SIG-M5 (cell line): ENCODE results near the gene PAK1.
"Not testable (repeated sequence)": the region's sequence is repeated elsewhere in the genome, so short reads cannot be mapped to it uniquely, and the experiment has no call there.

Source experiments
- DNase-seq: peaks from one replicate; lab custom pipeline; 2025; lab: John Stamatoyannopoulos, UW

The PAK1 gene

DNA sequence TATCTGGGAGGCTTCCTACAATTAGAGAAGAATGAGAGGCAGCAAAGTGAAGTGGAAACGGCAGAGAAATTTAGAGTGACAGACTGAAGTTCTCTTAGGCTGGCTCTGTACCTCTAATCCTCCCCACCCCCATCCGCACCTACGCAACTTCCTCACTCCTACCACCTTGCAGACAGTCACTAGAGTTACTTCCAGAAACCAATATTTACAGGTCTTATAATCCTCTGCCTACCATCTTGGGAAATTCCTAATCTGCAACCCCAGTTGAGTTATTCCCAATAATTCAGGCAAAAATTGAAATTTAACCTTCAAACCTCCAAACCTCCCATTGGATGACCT is 71.7 kb downstream of the PAK1 start:
- DNase-seq = no peak

GRCh38 chr11:77401486-77402217 is 72.2 kb downstream of the PAK1 start:
- no peak for DNase-seq

DNA sequence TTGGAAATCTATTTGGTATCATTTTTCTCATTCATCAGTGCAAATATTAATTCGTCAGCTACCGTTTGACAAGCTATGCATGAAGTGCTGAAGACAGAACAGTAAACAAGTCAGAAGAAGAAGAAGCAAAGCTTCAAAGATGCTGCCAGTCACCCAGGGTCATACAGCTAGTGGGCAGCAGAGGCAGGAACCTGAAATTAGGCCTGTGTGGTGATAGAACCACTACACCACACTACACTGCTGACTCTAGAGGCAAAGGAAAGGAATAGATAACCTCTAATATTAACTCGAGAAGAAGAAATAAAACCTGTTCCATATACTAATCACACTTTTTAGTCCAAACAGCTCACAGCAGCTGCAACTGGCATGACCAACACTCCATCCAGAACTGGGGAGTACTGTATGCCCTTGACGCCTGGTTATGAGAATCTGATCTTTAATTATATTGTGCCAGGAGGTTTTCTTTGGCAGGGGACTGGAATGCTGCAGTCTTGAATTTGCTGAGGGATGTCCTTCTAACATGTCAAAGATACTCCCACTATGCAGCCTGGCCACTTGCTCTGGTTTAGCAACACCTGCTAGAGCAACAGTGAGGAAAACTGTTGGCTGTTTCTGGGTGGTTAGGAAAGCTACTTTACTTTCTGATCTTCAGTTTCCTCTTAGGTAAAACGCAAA is 73.0 kb downstream of the PAK1 start:
- no peak for DNase-seq

DNA sequence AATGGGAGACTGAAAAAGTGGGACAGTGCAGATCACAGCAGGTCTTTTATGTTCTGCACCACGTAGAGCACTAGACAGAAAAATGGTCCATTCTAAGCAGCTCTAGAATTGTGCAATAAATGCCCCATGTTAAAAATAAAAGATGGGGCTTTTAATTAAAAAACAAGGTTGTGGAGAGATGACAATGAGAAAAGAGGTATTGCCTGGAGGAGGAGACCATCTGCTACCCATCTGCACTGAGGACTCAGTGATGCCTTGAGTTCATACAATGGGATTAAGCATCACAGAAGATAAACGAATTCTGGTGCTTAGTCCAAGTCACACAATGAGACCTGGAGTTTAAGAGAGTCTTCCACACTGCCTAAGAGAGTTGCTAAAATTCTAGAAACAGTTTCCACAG is 73.6 kb downstream of the PAK1 start:
- DNase-seq = no peak

DNA sequence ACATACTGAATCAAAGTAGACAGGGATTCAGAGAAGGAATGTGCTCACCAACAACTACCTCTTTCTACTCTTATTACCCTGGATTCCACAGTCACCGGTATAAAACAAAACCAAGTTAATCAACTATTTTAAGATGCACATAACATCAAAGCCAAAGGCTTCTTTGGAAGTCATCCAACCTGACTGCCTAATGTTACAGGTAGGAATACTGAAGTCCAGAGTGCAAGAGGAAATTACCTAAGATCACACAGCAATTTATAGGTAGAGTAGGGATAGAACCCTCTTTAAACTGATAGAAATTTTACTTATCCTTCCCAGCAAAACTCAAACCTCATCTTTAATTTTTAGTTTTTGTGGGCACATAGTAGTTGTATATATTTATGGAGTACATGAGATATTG is 76.3 kb downstream of the PAK1 start:
- no peak for DNase-seq

GRCh38 chr11:77396911-77397310 is 77.0 kb downstream of the PAK1 start:
- DNase-seq = no peak

DNA sequence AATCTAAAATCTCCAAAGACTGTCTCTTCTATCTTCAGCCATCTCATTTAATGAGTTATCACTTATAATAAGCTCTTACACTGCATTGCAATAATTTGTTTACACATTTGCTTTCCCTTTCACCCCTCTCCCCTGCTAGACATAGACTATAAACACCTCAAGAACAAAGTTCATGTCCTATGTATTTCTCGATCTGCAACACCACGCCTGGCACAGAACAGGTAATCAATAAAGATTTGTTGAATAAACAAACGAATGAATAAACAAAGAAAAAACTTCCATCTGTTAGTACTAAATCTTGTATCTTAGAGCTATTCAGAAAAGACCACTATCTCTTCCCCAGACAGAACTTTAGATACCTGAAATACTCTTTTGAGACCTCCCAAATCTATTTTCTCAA is 77.6 kb downstream of the PAK1 start:
- DNase-seq = no peak

- no peak for DNase-seq
Measured at GRCh38 chr11:77395460-77396173, 78.3 kb downstream of the PAK1 start.

- DNase-seq = no peak
Measured at GRCh38 chr11:77392842-77393241, 81.1 kb downstream of the PAK1 start.

DNA sequence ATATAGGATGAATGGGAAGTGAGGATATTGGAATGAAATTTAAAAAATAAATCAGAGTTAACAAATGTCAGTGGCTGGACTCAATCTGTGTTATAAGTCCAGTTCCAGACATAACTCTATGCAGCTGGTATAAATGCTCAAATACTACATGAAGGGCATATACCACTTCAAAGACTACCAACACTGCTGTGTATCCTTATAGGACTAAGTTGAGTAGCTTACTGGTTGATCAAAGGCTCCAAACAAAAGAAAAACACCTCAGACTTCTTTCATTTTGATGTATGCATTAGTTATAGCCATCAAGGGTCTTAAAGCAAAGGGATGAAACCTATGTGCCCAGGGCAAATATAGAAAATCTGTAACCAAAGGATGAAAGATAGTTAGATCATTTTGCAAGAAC is 86.2 kb downstream of the PAK1 start:
- DNase-seq = no peak

- DNase-seq = no peak
Measured at GRCh38 chr11:77386178-77386577, 87.7 kb downstream of the PAK1 start.

DNA sequence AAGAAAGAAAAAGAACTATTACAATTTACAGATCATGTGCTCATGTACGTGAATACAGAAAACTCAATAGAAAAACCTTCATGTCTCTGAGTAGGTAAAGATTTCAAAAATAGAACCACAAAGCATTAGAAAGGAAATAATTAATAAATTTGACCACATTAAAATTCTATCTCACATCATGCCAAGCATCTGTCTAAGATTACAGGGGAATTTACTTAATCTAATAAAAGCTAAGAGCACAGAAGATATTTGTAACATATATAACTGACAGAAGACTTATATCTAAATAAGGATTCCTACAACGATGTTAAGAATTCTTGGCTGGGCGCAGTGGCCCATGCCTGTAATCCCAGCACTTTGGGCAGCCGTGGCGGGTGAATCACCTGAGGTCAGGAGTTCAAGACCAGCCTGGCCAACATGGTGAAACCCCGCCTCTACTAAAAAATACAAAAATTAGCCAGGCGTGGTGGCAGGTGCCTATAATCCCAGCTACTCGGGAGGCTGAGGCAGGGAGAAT is 88.6 kb downstream of the PAK1 start:
- not testable (repeated sequence) for DNase-seq

DNA sequence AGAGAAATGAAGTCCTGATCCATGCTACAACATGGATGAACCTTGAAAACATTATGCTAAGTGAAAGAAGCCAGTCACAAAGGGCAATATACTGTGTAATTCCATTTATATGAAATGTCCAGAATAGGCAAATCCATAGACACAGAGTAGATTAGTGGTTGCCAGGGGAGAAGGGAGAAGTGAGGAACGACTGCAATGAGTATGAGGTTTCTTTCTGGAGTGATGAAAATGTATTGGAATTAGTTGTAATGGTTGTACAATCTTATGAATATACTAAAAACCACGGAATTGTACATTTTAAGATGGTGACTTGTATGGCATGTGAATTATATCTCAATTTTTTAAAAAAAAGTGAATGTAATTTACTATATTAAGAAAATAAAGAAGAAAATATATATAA is 89.3 kb downstream of the PAK1 start:
- no peak for DNase-seq

DNA sequence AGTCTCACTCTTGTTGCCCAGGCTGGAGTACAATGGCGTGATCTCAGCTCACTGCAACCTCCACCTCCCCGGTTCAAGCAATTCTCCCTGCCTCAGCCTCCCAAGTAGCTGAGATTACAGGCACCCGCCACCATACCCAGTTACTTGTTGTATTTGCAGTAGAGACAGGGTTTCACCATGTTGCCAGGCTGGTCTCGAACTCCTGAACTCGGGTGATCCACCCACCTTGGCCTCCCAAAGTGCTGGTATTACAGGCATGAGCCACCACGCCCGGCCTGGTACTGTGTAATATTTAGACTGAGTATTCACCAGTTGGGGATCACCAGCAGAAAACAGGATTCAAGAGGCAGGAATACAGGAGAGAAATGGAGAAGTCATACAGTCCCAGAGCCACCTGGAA is 90.5 kb downstream of the PAK1 start:
- DNase-seq = not testable (repeated sequence)

- DNase-seq = no peak
Measured at GRCh38 chr11:77381729-77382665, 91.9 kb downstream of the PAK1 start.

DNA sequence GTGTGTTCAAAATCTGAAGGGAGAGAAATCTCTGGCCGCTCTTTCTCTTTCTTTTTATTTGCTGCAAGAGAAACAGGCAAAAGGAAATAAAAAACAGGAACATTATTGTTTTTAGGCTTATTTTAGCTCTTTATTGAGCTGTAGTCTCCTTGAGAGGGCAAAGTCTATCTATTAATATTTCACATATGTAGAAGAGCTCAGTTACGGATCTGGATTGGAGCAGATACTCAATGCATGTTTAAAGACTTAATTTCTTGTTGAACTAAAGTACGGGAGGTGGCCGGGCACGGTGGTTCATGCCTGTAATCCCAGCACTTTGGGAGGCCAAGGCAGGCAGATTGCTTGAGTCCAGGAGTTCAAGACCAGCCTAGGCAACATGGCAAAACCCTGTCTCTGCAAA is 94.0 kb downstream of the PAK1 start:
- no peak for DNase-seq

DNA sequence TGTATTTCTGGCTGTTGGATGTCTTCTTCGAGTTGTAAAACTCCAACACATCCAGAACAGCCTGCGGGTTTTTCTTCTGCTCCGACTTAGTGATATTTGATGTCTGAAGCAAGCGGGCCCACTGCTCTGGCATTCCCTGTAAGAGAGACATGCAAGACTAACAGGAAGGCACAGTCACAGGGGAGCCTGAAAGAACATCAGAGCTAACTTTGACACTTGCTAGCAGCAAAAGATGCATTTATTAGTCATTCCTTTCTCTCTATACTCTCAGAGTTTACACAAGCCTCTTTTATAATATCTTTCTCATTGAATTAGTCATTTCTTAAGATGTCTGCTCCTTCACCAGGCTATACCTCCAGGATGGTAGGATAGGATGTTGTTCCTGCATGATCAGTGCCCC is 94.6 kb downstream of the PAK1 start:
- no peak for DNase-seq

DNA sequence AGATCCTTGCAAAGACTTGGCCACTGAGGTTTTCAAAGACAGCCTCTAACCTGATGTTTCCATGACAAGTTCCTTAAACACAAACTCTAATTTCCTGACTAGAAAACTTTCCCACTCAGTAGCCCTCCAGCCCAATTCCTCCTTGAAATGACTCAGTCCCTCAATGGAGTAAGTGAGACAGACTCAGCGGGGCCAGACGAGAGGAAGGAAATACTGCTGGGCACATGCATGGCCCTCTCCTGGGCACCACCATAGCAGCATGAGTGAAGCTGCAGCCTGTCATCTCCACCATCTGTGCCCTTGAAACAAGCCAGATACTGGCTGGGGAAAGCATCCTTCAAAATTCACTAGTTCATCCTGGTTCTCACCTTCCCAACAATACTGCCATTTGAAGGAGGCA is 96.2 kb downstream of the PAK1 start:
- DNase-seq = no peak

DNA sequence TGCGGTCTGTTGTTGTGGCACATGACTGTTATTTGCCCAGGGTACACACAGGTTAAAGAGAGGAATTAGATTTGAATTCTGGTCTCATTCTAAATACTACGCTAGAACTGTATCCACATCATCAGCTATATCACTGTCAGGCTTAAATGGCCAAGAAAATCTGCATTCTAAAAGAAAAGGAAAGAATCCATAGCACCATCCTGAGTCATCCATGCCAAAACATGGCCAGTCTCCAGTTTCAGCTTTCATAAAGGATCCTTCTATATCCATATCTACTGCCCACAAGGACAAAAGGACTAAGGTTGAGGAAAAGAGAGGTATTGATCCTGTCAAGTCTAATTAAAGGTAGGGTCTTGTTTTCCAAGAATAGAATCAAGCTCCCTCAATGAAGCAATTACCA is 98.8 kb downstream of the PAK1 start:
- DNase-seq = no peak

GRCh38 chr11:77374611-77375031 is 99.3 kb downstream of the PAK1 start:
- no peak for DNase-seq

- no peak for DNase-seq
Measured at GRCh38 chr11:77374108-77374507, 99.8 kb downstream of the PAK1 start.

DNA sequence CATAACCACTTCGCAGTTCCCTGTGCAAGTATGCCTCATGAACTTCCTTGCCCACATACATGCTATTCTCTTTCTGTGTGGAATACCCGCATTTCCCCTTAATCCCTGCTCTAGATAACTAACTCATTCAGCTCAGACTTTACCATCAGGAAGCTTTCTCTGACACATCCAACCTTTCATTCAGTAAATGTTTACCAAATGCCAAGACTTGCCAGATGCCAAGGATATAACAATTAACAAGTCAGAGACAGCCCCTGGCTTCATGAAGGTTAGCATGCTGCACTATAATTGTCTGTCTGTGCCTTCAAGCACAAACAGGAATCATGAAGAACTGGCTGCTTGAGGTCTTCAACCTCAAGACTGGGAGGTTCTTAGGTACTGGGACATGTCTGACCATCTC is 101.2 kb downstream of the PAK1 start:
- no peak for DNase-seq
